MM.1S (cell line): ENCODE results near the gene PLS3.

Experiments
- CTCF ChIP-seq: fragments of 300-600 bp; sonication (generic); IDR thresholded peaks from 2 replicates; pipeline ENCODE4 v1.5.1; 2016; ENCODE audit warnings: antibody characterized with exemption, low read length, mixed read lengths
- EZH2 ChIP-seq: fragments of 300-600 bp; sonication (generic); optimal IDR thresholded peaks from 2 replicates; pipeline ENCODE3; 2017; ENCODE audit warnings: low read depth, mild to moderate bottlenecking, antibody characterized with exemption, low read length, mixed read lengths
- EZH2phosphoT487 ChIP-seq: fragments of 300-600 bp; sonication (generic); IDR thresholded peaks from 2 replicates; pipeline ENCODE4 v1.6.1; 2018; ENCODE audit warnings: antibody characterized with exemption, low read length

- no peak for TF ChIP-seq EZH2
- TF ChIP-seq CTCF, result no peak
- TF ChIP-seq EZH2phosphoT487, result no peak
Measured at GRCh38 chrX:115591420-115591819, 30.4 kb downstream of the PLS3 start.
